ENCODE results near the gene THSD4. TPM values are rescaled to one million over a fixed set of nuclear protein-coding genes. Genes with fewer than 3 reads are reported as not detected.

THSD4 gene
- total RNA-seq, 1 donor from 2014 or later: 2.5 TPM

DNA sequence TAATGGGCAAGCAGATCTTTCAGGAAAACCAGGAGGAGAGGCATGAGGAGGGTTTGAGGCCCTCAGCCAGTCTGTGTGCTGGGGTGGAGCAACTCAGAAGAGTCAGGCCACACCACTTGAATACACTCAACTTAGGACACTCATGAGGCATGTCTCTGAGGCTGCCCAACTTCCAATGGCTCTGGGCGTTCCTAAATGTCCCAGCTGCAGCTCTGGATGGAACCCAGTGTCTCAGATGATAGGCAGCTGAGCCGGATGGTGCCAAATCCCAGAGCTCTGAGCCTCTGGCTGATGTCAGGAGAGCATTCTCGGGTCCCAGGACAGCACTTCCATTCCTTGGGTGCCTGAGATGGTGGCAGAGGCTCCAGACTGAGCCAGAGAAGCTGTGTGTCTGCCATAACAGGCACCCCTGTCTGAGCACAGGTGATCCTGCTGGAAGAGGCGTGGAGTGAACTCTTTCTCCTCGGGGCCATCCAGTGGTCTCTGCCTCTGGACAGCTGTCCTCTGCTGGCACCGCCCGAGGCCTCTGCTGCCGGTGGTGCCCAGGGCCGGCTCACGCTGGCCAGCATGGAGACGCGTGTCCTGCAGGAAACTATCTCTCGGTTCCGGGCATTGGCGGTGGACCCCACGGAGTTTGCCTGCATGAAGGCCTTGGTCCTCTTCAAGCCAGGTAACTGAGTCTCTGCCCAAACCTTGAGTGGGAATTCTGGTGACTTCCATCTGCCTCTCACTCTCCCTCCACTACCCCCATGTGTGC lies 697.9 kb downstream of the THSD4 start:
- Histone ChIP-seq H3K36me3 (ENCODE audit: insufficient read depth, low read length) (no peaks in the 10 kb centered on the region), H3K4me1 (ENCODE audit: insufficient read depth, low read length) (no peaks in the 10 kb centered on the region), H3K9me3 (ENCODE audit: insufficient read depth, low read depth, low read length) (no peaks in the 10 kb centered on the region), H2AFZ (ENCODE audit: low read depth, low read length) (no peak overlapping the region), H3K9ac (ENCODE audit: low read length) (no peak overlapping the region), H3K4me2 (ENCODE audit: low read length) (no peak overlapping the region), H3K79me2 (ENCODE audit: insufficient read depth, low read length) (no peaks in the 10 kb centered on the region), H3K4me3 (ENCODE audit: insufficient read depth, low read depth, low read length) (no peak overlapping the region), H4K20me1 (ENCODE audit: insufficient read depth, low read length) (no peaks in the 10 kb centered on the region), H3K27ac (ENCODE audit: low read depth, low read length) (no peak overlapping the region), H3K27me3 (ENCODE audit: insufficient read depth, low read length) (no peaks in the 10 kb centered on the region)
- Mint-ChIP-seq H3K27me3 (ENCODE audit: low read depth, unreplicated experiment) (peaks cover 20% of the 10 kb centered on the region), H3K4me1 (ENCODE audit: low read depth, unreplicated experiment) (peaks cover under 1% of the 10 kb centered on the region), H3K36me3 (ENCODE audit: low read depth, unreplicated experiment) (peaks cover 2% of the 10 kb centered on the region), H3K27ac (ENCODE audit: unreplicated experiment) (no peak overlapping the region), H3K4me3 (ENCODE audit: unreplicated experiment) (no peak overlapping the region), H3K9me3 (ENCODE audit: unreplicated experiment) (peaks cover 8% of the 10 kb centered on the region)
- no peak for DNase-seq (ENCODE audit: low read depth)
- TF ChIP-seq CTCF (IDR thresholded peaks at IDR 0.05; ENCODE audit: insufficient read depth, low read depth, low read length): no peak
- TF ChIP-seq EZH2 (IDR thresholded peaks at IDR 0.05; ENCODE audit: insufficient read depth, low read length): no peak
- FAIRE-seq: no peak

- H3K4me1 Mint-ChIP-seq (ENCODE audit: low read depth, unreplicated experiment): no peaks in the 10 kb centered on the region
- no peaks in the 10 kb centered on the region for H3K4me1 ChIP-seq (ENCODE audit: insufficient read depth, low read length)
- H3K27ac Mint-ChIP-seq (ENCODE audit: unreplicated experiment): no peak overlapping the region
- FAIRE-seq (no peak), DNase-seq (ENCODE audit: low read depth) (no peak)
- H2AFZ ChIP-seq (ENCODE audit: low read depth, low read length): no peak overlapping the region
- H3K79me2 ChIP-seq (ENCODE audit: insufficient read depth, low read length): no peaks in the 10 kb centered on the region
- TF ChIP-seq CTCF (IDR thresholded peaks at IDR 0.05; ENCODE audit: insufficient read depth, low read depth, low read length) (no peak), EZH2 (IDR thresholded peaks at IDR 0.05; ENCODE audit: insufficient read depth, low read length) (no peak)
- H3K36me3 ChIP-seq (ENCODE audit: insufficient read depth, low read length): no peaks in the 10 kb centered on the region
- H3K9me3 ChIP-seq (ENCODE audit: insufficient read depth, low read depth, low read length): peaks cover under 1% of the 10 kb centered on the region
- H3K4me2 ChIP-seq (ENCODE audit: low read length): no peak overlapping the region
- no peaks in the 10 kb centered on the region for H4K20me1 ChIP-seq (ENCODE audit: insufficient read depth, low read length)
- H3K27me3 Mint-ChIP-seq (ENCODE audit: low read depth, unreplicated experiment): peaks cover 17% of the 10 kb centered on the region
- H3K27me3 ChIP-seq (ENCODE audit: insufficient read depth, low read length): no peaks in the 10 kb centered on the region
- no peak overlapping the region for H3K27ac ChIP-seq (ENCODE audit: low read depth, low read length)
- H3K36me3 Mint-ChIP-seq (ENCODE audit: low read depth, unreplicated experiment): peaks cover 2% of the 10 kb centered on the region
- H3K4me3 ChIP-seq (ENCODE audit: insufficient read depth, low read depth, low read length): no peak overlapping the region
- no peak overlapping the region for H3K9ac ChIP-seq (ENCODE audit: low read length)
- peaks cover 14% of the 10 kb centered on the region for H3K9me3 Mint-ChIP-seq (ENCODE audit: unreplicated experiment)
- no peak overlapping the region for H3K4me3 Mint-ChIP-seq (ENCODE audit: unreplicated experiment)
Observed at GRCh38 chr15:71813723-71814470, 698.6 kb downstream of the THSD4 start.
